Stomach (tissue), 4 donors: ENCODE measurements around the gene TUBB2B.

Source experiments
- CTCF ChIP-seq, 7 experiments: fragments of 450-650 bp in 4 of 7; fragments of 200-600 bp in 3 of 7; sonication (generic) in 3 of 7; IDR thresholded peaks; one replicate each; pipeline ENCODE4 v1.5.1; 2016 to 2019; ENCODE audit warnings: antibody characterized with exemption in 7 of 7, control low read depth in 2 of 7, mild to moderate bottlenecking in 1 of 7
- EP300 ChIP-seq: sonication (generic); formaldehyde crosslinking; IDR thresholded peaks from one replicate; pipeline ENCODE4 v1.6.1; 2017; ENCODE audit warnings: antibody characterized with exemption
- POLR2A ChIP-seq, 4 donors: fragments of 450-650 bp; IDR thresholded peaks; one replicate each; pipeline ENCODE4 v1.6.1; 2016; ENCODE audit warnings: antibody characterized with exemption in 4 of 4, control low read depth in 2 of 4, mild to moderate bottlenecking in 1 of 4, moderate library complexity in 1 of 4
- POLR2AphosphoS5 ChIP-seq, 3 donors: sonication (generic); formaldehyde crosslinking; IDR thresholded peaks; one replicate each; pipeline ENCODE4 v1.6.1; 2016; ENCODE audit warnings: antibody characterized with exemption in 3 of 3

DNA sequence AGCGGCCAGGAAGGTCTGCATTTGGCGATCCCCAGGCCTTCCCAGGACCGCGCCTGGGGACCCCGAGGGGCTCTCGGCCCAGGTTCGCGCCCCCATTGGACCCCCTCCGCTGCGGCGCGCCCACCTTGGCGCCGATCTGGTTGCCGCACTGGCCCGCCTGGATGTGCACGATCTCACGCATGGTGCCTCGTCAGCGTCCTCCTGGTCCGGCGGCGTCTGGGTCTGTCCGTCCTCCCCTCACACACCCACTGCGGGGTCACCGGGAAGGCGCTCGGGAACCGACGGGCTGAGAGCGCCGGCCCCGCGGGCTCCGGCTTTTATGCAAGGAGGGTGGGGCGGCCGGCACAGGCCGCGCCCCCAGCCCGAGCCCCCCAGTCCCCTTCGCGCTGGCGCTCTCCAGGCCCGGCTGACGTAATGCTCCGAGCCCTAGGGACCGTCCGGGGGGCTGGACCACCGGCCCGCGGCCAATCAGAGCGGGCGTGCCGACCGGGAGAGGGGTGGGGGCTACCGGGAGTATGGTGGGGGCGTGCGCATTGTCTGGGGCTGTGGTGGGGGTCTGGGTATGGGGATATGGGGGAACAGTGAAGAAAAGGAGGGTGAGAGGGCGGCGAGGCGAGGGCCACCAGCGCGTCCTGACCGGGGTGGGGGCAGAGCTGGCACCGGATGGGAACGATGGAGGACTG is at the start of gene TUBB2B:
- no peak for TF ChIP-seq CTCF (IDR thresholded peaks at IDR 0.05)
- TF ChIP-seq POLR2A (IDR thresholded peaks at IDR 0.05) = no peak
- TF ChIP-seq POLR2AphosphoS5 (IDR thresholded peaks at IDR 0.05) = no peak
- TF ChIP-seq EP300 = no peak
